ENCODE results near the gene ZNF639. TPM values are rescaled to one million over a fixed set of nuclear protein-coding genes. Genes with fewer than 3 reads are reported as not detected.

ZNF639 gene
- polyA plus RNA-seq, 10 donors, result 33.1 to 45.9 (median 39.2) TPM

- no peak for DNase-seq
These were observed 14.8 kb upstream of the ZNF639 start for GRCh38 chr3:179308001-179308400.

DNA sequence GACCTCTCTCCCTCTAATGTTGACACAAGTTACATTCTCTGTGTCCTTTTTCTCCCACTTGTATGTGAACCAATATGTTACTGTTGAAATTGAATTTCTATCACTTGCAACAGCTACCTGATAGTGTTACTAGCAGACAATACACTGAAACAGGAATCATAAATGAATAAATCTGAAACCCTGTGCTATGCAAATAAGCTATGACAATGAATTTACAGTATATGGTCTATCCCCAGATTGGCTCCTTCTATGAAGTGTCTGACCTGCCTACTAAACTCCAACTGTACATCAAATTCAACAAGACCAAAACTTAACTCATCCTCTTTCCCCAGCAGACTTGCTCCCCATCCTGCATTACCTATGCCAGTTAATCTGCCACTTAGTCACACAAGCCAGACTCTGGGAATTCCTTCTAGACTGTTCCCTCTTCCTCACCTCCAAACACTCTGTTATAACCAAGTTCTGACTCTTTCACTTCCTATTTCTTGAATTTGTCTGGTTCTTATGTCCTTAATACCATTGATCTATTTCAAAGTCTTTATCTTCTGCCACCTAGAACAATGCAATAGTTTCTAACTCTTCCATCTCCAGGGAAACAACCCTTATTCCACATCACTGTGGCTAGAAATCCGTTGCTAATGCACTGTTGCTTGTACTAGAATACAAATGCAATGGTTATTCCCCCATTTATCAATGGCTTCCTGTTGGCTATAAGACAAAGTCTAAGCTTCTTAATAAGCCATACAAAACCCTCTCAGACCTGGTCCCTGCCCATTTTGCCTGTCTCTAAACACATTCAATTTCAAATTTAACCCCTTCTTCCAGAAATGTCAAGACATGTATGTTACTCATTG lies 13.4 kb upstream of the ZNF639 start:
- DNase-seq, result no peak

GRCh38 chr3:179318876-179319275 lies 4.0 kb upstream of the ZNF639 start:
- no peak for DNase-seq

DNA sequence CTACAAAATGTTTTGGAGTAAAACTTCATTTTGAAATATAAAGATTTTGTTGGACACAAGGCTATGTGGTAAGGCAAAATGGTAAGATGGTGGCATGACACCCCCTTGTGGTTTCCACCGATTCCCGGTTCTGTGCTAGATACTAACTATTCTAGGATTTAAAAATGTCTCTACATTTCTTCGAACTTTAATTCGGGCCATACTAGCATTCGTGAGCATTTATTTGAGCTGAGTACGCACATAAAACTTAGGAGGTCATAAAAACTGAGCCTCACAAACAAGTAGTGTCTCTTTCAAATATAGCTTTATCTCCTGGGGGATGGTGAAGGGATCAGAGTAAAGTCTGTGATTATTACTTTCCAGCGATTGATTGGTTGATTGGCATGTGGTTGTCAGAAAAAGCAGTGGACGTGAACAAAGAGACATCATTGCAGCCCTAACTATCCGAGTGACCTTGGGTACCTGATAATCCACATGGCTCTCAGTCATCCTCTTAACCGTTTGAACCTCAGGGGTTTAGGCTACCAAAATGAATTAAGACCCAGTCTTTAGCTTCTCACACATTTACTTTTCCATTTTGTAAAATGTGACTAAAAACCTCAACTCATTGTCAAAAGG lies 1.1 kb upstream of the ZNF639 start:
- peak; percentile 24 to 75 (median 37) for DNase-seq

DNA sequence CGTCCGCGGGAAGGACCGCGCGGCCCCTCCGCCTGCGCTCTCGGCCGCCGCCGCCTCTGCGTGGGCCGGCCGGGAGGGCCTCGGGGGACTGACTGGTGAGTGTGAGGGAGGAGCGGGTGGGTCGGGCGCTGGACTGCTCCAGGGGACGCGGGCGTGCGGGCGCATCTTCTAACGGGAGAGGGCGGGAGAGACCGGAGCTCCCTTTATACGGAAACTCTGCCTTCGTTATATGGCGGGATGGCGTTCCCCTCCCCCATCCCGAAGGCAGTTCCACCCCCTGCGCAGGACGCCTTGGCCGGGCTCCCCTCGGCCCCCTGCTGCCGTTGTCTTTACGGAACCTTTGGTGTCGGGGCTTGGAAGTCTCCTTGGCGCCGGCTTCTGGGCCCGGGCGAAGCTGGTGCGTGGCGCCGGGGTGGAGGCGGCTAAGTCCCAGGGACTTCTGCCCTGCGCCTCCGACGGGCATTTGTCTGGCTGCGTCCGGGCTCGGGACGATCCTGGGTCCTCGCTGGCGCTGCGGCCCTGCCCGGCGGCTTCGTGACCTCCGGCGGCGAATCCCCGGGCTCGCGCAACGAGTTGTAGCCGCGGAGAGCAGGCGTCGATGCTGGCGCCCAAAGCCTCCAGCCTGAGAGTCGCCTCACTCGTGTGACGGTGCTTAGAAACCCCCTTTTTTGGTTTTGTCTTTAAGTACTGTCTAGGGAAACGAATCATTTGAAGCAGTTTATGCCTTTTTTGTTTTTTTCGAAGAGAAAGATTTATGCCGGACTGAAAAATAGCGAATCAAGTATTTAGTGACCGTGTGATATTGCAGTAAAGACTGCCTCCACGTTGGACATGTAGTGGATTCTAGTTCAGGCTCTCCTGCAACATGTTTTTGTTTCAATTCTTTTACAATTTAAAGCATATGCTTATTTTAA lies 623 bp downstream of the ZNF639 start:
- DNase-seq, result peak; percentile 67 to 91 (median 80)

GRCh38 chr3:179324270-179324754 lies 1.5 kb downstream of the ZNF639 start:
- DNase-seq, result peak in 2 of 3 donors; percentile 16 to 53

DNA sequence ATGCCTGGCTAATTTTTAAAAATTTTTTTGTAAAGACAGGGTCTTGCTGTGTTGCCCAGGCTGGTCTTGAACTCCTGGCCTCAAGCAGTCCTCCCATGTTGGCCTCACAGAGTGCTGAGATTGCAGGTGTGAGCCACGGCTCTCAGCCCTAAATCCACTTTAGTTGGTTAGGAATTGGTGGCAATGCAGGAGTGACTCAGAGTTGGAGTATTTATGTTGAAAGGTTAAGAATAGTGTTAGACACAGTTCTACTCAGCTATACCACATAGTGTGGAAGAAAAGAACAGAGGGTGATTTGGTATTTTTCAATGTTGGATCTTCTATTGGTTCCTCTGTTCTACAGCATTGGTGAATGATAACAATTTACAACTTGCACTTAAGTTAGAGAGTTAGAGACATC lies 7.6 kb downstream of the ZNF639 start:
- DNase-seq, result no peak

DNA sequence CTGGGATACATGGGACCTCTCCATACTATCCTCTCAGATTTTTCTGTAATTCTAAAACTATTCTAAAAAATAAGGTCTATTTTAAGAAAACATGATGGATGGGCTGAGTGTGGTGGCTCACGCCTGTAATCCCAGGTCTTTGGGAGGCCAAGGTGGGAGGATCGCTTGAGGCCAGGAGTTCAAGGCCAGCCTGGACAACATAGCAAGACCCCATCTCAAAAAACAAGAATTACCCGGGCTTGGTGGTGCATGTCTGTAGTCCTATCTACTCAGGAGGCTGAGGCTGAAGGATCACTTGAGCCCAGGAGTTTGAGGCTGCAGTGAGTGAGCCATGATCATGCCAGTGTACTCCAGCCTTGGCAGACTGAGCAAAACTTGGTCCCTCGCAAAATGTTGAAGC lies 9.4 kb downstream of the ZNF639 start:
- no peak for DNase-seq

DNA sequence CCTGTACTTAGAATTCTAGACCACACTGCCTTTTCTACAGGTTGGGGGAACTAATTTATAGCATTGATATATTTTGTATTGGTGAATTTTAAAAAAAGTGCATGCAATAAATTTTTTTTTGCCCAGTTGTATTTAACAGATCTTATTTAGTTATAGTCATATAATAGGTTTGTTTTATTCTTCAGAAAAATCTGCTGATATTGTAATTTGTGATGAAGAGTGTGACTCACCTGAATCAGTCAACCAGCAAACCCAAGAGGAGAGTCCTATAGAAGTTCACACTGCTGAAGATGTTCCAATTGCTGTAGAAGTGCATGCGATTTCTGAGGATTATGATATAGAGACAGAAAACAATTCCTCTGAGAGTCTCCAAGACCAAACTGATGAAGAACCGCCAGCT lies 10.3 kb downstream of the ZNF639 start:
- DNase-seq, result no peak

GRCh38 chr3:179336345-179336929 lies 13.6 kb downstream of the ZNF639 start:
- no peak for DNase-seq

DNA sequence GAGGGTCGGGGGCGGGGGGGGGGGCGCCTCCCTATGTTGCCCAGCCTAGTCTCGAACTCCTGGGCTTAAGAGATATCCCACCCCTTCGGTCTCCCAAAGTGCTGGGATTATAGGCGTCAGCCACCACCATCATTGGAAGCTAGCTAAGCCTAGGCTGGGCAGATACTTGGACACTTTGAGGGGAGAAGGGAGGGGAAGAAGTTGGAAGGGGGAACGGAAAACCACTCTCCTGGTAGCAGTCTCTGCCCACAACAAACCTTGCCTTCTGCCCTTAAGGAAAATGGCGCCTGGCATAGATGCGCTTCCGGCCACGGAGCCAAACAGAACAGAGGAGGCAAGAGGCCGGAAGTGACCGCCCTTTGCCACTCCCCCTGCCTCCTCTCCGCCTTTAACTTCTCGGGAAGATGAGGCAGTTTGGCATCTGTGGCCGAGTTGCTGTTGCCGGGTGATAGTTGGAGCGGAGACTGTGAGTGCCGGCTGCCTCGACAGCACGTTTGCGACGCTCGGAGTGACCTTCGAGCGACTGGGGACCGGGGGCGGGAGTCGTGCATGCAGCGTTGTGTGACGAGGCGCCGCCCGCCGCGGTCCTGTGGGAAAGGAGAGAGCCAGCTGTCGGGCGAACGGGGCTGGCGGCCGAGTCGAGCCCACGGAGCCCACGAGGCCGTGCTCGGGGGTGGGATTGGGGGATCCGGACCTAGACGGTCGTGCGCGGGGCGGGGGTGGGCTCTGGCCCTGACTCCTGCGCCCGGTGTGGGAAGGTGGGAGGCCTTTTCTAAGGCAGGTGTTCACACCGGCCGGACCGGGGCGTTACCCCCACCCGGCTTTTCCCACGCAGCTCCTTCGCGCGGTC lies 24.7 kb downstream of the ZNF639 start, which contains the start of gene MFN1:
TSS of gene MFN1 (plus strand) at position 365 of the 850 bp plus-strand sequence. CDS start 1,143 bp downstream, outside the sequence.
- peak; percentile 98 to 99 (median 98) for DNase-seq

- DNase-seq, result no peak
These were observed 25.6 kb downstream of the ZNF639 start for GRCh38 chr3:179348325-179349013.

DNA sequence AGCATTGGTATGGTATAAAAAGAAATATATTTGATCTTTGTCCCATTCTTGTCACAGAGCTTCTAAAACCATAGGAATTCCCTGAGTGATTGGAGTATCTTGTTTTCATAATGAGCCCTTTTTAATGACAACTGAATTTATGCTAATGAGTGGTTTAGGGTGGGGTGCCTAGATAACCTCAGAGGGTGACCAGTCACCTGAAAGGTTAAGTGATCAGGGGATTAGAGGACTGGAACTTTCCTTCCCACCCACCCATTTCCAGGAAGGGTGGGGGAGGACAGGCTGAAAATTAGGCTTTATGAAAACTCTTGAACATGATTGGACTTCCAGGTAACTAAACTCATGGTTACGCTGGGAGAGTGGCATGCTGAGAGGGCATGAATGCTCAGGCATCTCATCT lies 33.2 kb downstream of the ZNF639 start:
- DNase-seq, result no peak

- DNase-seq, result no peak
These were observed 40.5 kb downstream of the ZNF639 start for GRCh38 chr3:179363332-179363731.

- DNase-seq, result peak; percentile 6 to 48 (median 15)
These were observed 46.8 kb downstream of the ZNF639 start for GRCh38 chr3:179369621-179370020.

- no peak for DNase-seq
These were observed 51.1 kb downstream of the ZNF639 start for GRCh38 chr3:179373938-179374337.

DNA sequence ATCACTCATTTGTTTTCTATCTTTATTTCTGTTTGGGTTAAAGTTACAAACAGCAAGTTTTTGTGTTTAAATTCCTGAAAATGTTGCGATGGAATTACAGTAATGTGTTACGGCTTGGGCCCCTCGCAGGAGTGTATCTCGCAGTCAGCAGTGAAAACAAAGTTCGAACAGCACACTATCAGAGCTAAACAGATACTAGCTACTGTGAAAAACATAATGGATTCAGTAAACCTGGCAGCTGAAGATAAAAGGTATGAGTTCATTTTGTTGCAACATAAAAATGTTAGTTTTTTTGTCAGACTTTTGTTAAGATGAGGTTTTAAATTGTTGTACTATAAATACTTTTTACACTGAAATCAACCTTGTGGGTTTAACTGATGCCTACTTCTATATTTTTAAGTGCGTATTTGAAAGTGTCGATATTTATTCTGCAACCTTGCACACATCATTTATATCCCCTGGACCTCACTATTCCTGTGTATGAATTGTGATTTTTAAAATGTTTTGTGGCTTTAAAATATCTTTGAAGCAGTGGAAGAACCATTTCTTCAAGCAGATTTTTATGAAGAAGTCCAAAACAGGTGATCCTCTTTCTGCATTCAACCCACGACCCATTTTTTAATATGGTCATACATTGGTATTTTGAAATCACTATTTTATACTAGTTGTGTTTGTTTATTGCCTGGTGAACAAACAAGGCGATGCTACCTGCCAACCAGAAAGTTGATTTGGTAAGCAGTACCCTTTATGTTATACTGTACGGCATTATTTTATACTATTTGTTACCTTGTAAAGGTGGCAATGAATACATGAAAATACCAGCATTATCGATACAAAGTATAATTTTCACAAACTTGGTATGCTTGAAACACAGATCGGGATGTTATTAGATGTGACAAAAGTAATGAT lies 52.5 kb downstream of the ZNF639 start:
- no peak for DNase-seq

DNA sequence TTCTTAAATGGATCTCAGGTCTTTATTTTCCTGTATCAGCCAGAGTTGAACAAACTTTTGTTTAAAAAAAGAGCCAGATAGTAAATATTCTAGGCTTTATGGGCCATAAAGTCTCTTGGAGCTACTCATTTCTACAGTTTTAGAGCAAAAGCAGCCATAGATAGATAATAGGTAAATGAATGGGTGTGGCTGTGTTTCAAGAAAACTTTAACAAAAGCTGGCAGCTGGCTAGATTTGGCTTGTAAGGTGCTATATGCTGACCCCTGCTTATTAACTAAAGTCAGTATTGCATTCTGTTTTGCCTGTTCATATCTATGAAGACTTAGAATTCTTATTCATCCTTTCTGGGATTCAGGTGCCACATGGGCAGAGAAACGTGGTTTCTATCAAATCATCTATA lies 53.6 kb downstream of the ZNF639 start:
- DNase-seq, result no peak
